ENCODE results near the gene TRAPPC2L.

Gene TRAPPC2L, protein sequence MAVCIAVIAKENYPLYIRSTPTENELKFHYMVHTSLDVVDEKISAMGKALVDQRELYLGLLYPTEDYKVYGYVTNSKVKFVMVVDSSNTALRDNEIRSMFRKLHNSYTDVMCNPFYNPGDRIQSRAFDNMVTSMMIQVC

DNA sequence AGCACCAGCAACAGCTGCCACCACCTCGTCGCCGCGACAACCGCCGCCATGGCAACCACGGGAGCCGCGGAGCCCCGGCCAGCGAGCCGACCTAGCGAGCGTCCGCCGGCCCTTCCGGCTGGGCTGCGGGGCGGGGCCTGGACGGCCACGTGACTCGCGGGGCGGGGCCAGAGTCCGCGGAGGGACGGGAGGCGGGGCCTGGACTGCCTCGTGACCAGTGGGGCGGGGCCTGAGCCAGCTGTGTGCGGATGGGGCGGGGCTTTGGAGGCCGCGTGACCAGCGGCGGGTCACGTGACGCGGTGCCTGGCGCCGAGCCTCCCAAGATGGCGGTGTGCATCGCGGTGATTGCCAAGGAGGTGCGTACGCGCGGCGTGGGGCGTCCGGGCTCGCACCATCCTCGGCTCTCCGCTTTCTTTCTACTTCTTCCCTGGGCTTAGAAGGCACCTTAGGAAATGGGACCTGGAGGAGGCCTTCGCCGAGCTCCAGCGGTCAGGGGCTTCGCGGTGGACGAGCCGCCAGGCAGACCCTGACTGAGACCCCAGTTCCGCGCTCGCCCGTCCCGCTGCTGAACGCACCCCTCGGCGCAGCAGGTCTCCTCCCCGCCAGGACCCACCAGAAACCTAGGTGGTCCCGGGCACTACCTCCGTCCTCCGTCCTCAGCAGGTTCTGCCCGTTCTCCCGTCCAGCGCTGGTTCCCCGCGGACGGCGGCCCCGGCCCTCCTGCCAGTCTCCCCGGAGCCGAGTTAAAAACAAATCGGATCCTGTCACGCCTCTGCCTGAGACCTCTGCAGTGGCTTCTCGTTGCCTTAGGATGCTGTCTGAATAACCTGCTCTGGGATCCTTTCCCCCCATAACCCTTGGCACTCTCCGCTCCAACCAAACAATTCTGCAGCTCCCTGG, at the start of gene TRAPPC2L, which contains the start of gene GALNS:
Gene TRAPPC2L (plus strand): TSS at position 300 of the 900 bp plus-strand sequence. CDS start 24 bp downstream, at position 324.
Gene GALNS (minus strand): TSS at position 120 of the 900 bp plus-strand sequence. CDS start 70 bp downstream, at position 50.
- peak; percentile 23 for DNase-seq

- DNase-seq, result no peak
These were observed 49.7 kb upstream of the TRAPPC2L start for GRCh38 chr16:88807142-88807625.

DNA sequence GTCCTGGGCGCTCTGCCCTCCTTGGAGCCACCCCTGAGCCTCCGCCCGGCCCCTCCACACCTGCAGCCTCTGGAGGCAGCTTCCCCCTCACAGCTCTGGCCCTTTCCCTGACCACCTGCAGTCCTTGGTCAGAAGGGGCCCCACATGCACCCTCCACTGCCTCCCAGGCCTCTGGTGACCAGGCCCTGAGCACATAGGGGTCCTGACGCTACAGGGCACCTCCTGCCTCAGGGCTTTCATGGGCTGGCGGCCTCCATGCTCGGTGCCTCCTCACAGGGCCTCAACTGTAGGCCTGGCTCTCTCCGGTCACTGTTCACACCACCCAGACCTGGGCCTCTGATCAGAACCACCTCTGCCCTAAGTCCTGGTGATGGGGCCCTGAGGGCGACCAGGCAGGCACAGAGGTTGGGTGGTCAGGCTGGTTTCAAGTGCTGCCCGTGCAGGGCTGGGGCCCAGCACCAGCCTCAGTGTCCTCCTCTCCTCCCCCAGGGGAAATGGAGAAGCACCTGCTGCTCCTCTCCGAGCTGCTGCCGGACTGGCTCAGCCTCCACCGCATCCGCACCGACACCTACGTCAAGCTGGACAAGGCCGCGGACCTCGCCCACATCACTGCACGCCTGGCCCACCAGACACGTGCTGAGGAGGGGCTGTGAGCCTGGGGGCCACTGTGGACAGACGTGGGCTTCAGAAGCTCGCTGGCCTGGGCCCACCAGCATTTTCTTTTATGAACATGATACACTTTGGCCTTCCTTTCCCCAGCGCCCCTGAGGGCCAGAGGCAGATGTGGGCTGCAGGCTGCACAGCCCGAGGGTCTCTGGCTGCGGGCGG, 49.1 kb upstream of the TRAPPC2L start:
- DNase-seq, result no peak

DNA sequence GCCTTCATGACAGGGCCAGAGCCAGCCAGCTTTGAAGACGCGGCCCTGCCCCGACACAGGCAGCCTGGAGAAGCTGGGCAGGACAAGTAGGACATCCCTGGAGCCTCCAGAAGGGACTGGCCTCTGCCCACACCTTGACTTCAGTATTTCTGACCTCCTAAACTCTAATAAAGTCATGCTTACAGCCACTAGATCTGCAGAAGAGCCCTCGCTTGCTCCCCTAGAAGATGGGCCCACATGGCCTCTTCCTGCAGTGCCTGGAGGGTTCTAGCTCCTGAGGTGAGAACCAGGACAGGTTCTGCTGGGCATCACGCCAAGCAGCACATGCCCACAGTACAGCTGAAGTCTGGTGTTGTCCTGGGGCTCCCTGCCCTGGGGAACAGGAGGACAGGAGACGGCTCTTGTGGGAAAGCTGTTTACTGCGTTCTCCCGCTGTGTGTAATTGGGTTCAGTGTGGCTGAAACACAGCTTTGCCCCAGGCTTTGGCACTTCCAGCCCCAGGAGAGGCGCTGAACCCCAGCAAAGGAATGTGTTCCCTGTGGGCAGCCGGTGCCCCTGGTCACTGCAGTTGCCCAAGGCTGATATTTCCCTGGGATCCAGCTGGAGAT, 47.8 kb upstream of the TRAPPC2L start:
- DNase-seq, result no peak

DNA sequence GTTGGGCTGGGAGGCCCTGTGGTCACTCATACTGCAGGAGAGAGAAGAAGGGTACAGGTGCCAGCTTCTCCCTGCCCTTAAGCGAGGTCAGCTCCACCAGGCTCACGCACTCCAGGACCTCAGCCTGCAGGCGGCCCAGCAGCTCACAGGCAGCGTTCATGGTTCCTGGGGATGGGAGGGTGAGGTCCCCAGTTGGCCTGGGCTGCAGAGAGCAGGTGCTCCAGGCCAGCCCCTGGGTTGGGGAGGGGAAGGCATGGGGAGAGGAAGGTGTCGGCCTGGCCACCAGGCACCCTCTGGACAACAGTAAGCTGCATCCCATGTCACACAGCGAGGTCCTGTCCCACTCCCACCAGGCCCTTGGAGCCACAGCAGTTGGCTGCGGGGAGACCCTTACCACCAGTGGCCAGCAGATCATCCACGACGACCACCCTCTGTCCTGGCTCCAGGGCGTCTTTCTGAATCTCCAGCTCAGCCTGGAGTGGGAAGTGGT, 47.2 kb upstream of the TRAPPC2L start:
- DNase-seq, result no peak

- DNase-seq, result no peak
These were observed 46.6 kb upstream of the TRAPPC2L start for GRCh38 chr16:88810166-88810911.

GRCh38 chr16:88810912-88811768, 45.8 kb upstream of the TRAPPC2L start:
- DNase-seq, result no peak

GRCh38 chr16:88811769-88812512, 45.0 kb upstream of the TRAPPC2L start, which contains the start of gene APRT:
APRT (minus strand) TSS chr16:88811928; CDS start chr16:88811899, 29 bp downstream.
- DNase-seq, result peak; percentile 18

DNA sequence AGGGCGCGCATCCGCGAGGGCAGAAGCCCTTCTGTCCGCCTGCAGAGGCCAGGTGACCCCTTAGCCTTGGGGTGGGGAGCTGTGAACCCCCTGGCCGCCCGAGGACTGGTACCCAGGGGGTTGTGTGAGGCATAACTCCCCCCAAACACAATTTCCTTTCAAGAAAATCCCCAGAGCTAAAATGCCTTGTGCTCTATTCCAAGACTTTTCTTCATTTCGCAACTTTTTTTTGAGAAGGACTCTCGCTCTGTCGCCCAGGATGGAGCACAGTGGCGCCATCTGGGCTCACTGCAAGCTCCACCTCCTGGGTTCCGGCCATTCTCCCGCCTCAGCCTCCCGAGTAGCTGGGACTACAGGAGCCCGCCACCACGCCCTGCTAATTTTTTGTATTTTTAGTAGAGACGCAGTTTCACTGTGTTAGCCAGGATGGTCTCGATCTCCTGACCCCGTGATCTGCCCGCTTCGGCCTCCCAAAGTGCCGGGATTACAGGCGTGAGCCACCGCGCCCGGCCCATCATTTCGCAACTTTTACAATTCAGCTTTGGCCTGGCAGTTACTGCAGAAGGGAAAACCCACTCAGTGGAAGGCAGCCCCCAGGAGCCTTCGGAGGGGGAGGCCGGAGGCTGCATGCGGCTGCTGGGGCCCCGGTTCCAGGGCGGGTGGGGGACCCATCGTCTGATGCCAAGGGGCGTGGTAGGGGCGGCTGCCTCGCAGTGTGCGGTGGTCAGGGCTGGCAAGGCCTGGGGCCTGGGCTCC, 44.2 kb upstream of the TRAPPC2L start:
- no peak for DNase-seq

DNA sequence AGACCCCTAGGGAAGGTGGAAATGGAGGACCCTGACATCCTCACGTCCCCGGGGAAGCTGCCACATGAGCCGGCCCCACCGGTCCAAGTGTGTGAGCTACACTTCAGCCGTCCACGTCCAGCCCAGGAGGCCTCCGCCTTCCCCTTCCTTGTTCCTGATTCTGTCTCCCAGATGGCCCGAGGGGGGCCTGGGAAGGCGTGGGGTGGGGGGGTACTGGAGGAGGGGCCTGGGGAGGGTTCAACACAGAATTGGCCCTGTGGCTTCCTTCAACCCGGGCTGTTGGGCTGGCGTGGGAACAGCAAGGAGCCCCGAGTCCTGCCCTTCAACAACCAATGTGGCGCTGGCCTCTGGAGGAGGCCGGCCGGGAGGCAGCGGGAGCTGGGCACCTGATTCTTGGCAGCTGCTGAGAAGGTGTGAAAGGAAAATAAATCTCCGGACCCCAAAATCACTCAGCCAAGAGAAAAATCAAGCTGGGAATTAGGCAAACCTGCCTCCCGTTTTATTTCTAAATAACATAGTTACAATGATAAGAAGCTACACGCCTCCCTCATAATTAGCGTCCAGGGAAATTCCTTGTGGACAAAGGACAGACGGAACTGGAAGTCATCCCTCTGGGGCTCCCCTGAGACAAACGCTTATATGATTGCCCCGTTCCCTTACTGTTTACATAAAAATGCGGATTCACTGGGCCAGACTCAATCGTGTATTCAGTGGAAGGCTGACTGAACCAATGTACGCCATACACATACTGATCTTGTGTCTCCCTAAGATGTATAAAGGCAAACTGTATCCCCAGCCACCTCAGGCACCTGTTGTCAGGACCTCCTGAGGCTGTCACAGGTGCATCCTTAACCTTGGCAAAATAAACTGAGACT, 43.4 kb upstream of the TRAPPC2L start:
- DNase-seq, result no peak

DNA sequence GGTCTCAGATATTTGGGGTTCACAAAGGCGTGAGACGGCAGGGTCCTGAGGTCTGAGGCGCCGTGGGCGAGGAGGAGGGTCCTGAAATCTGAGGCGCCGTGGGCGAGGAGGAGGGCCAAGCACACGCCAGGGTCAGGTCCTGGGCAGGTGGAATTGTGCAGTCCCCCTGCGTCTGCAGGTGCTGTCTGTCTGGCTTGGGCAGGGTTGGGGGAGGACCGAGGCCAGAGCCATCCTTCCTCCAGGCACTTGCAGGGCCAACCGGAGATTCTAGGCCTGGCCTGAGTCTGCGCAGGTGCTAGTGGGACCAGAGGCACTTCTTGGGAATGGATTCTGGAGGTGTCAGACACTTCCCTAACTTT, 42.8 kb upstream of the TRAPPC2L start:
- DNase-seq, result no peak

- no peak for DNase-seq
These were observed 41.7 kb upstream of the TRAPPC2L start for GRCh38 chr16:88815227-88815626.

DNA sequence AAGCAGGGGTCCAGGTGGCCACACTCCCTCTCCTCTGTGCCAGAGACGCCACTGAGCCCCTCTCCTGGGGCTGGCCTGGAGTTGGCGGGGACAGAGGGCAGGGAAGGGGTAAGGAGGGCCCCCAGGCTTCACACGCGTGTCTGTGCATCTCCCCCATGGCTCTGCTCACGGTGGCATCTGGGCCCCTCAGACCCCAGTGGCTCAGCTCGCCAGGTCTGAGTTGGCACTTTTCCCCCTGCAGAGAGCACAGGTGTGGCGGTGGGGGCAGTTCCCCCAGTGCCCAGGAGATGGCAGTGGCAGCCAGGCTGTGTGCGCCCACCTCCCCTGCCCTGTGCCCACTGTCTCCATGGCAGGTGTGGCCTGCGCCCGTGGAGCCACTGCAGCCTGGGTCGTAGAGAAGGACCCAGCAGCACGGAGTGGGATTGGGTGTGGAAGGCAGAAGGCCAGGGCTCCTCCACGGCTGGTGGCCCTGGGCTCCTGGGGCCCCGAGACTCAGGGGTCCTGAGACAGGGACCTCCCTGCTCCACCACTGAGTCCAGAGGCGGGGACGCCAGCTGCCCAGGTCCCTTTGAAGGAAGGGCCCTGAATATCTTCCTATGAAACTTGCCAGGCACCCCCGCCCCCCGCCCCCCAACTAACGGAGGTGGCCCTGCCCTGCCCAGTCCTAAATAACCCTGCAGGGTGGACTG, 40.9 kb upstream of the TRAPPC2L start:
- no peak for DNase-seq

GRCh38 chr16:88816736-88817535, 40.0 kb upstream of the TRAPPC2L start:
- no peak for DNase-seq

GRCh38 chr16:88817785-88818574, 38.9 kb upstream of the TRAPPC2L start:
- DNase-seq, result no peak

- no peak for DNase-seq
These were observed 38.4 kb upstream of the TRAPPC2L start for GRCh38 chr16:88818575-88818874.

All from NCI-H2081 treated with DMSO at 0.1 percent for 48 hours (cell line).